ENCODE measurements around the gene DIS3L2. TPM values are rescaled to one million over a fixed set of nuclear protein-coding genes. Genes with fewer than 3 reads are reported as not detected.

The DIS3L2 gene
- total RNA-seq, 2 donors from 2014 or later, result 19.6 to 22.1 TPM

GRCh38 chr2:231923951-231924888 lies 37.3 kb upstream of the DIS3L2 start:
- no peak for TF ChIP-seq CTCF (IDR thresholded peaks at IDR 0.05)
- Histone ChIP-seq H3K27me3 (peaks cover 8 to 12% of the 10 kb centered on the region in 2 donors), H3K27ac (no peak overlapping the region), H3K36me3 (no peaks in the 10 kb centered on the region), H3K4me1 (peaks cover 0 to 24% of the 10 kb centered on the region in 2 donors), H3K9me3 (no peaks in the 10 kb centered on the region), H3K4me3 (no peak overlapping the region)
- DNase-seq (ENCODE audit: low spot score), result no peak

GRCh38 chr2:231924889-231925275 lies 36.6 kb upstream of the DIS3L2 start:
- no peak for DNase-seq (ENCODE audit: low spot score)
- no peak overlapping the region for H3K27ac ChIP-seq
- H3K9me3 ChIP-seq, result no peaks in the 10 kb centered on the region
- peaks cover 8 to 12% of the 10 kb centered on the region in 2 donors for H3K27me3 ChIP-seq
- peaks cover 0 to 27% of the 10 kb centered on the region in 2 donors for H3K4me1 ChIP-seq
- no peak for TF ChIP-seq CTCF (IDR thresholded peaks at IDR 0.05)
- peak overlapping the region; percentile 7 to 44 for H3K4me3 ChIP-seq
- H3K36me3 ChIP-seq, result no peaks in the 10 kb centered on the region

- peak; percentile 87 to 98 for TF ChIP-seq CTCF (IDR thresholded peaks at IDR 0.05)
- Histone ChIP-seq H3K36me3 (no peaks in the 10 kb centered on the region), H3K4me1 (peaks cover 0 to 29% of the 10 kb centered on the region in 2 donors), H3K9me3 (no peaks in the 10 kb centered on the region), H3K27ac (no peak overlapping the region), H3K27me3 (peaks cover 8 to 12% of the 10 kb centered on the region in 2 donors), H3K4me3 (peak overlapping the region; percentile 7 to 44)
- DNase-seq (ENCODE audit: low spot score), result peak; percentile 81
These were observed 36.0 kb upstream of the DIS3L2 start for GRCh38 chr2:231925303-231926179.

- Histone ChIP-seq H3K27me3 (peaks cover 8 to 12% of the 10 kb centered on the region in 2 donors), H3K36me3 (no peaks in the 10 kb centered on the region), H3K4me3 (peak within 1 kb of the TSS; percentile 7 to 44), H3K9me3 (no peaks in the 10 kb centered on the region), H3K4me1 (peaks cover 0 to 29% of the 10 kb centered on the region in 2 donors), H3K27ac (no peak within 1 kb of the TSS)
- no peak for DNase-seq (ENCODE audit: low spot score)
- TF ChIP-seq CTCF (IDR thresholded peaks at IDR 0.05), result peak in 1 of 2 donors; percentile 48
These were observed 35.3 kb upstream of the DIS3L2 start, which contains the start of gene NPPC for GRCh38 chr2:231926180-231926741. TSS of gene NPPC (minus strand) at chr2:231926396. CDS start at chr2:231926249, 147 bp downstream.

GRCh38 chr2:231926761-231927565 lies 34.5 kb upstream of the DIS3L2 start:
- Histone ChIP-seq H3K36me3 (no peaks in the 10 kb centered on the region), H3K27me3 (peaks cover 8 to 12% of the 10 kb centered on the region in 2 donors), H3K9me3 (no peaks in the 10 kb centered on the region), H3K27ac (no peak overlapping the region), H3K4me3 (peak overlapping the region in 1 of 2 donors; percentile 44), H3K4me1 (peaks cover 0 to 29% of the 10 kb centered on the region in 2 donors)
- no peak for DNase-seq (ENCODE audit: low spot score)
- TF ChIP-seq CTCF (IDR thresholded peaks at IDR 0.05), result no peak
